HT-29 (cell line): ENCODE measurements around the gene BNC2. TPM values are rescaled to one million over a fixed set of nuclear protein-coding genes. Genes with fewer than 3 reads are reported as not detected.
"Not testable (repeated sequence)": the region's sequence is repeated elsewhere in the genome, so short reads cannot be mapped to it uniquely, and the experiment has no call there.

Experiments used
- DNase-seq: peaks from one replicate; pipeline ENCODE4 v3.0.0-alpha.2; 2015; ENCODE audit warnings: low spot score
- total RNA-seq: library from RNA; depleted of rRNA; stranded (reverse); fragments of >200 nt; shearing (Covaris generic); gene quantifications from 2 replicates; pipeline ENCODE4 v1.2.3, GENCODE V29; 2014

Gene BNC2
- total RNA-seq, 1 experiment from 2014 or later, result not detected

GRCh38 chr9:16510482-16510881 lies 360.0 kb downstream of the BNC2 start:
- DNase-seq, result no peak

DNA sequence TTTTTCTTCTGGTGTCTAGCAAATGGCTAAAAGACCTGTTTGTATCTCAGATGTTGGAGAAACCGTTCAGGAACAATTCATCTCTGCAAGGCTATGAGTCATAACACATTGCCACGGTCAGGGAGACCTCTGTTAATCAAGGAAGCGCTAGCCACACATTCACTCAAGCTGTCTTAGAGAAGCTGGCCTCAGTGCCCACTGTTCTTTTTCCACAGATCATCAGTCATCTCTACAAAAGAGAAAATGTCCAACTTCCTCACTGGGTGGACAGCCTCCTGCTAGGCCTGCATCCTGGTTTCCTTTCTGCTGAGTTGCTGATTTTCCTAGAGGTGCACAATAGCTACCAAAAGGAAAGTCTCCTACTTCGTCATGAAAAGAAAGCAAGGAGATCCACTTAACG lies 360.5 kb downstream of the BNC2 start:
- no peak for DNase-seq

GRCh38 chr9:16505199-16505598 lies 365.3 kb downstream of the BNC2 start:
- no peak for DNase-seq

DNA sequence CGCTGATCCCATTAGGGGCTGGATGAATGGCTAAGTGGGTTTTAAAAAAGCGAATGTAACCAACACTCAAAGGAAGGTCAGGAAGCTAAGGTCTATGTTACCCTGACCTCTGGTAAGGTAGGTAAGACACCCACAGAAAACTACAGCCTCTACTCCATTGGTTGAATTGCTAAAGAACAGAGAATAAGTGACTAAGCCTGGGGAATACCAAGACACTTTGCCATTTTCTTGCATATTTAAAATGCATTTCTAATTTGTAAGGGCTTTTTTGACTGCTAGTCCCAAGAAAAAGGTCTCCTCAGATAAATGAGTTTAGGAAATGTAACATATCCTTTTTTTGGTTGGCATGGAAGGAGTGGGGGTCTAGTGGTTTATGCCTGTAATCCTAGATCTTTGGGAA lies 368.7 kb downstream of the BNC2 start:
- no peak for DNase-seq

- DNase-seq, result no peak
Measured at GRCh38 chr9:16501141-16501540, 369.3 kb downstream of the BNC2 start.

DNA sequence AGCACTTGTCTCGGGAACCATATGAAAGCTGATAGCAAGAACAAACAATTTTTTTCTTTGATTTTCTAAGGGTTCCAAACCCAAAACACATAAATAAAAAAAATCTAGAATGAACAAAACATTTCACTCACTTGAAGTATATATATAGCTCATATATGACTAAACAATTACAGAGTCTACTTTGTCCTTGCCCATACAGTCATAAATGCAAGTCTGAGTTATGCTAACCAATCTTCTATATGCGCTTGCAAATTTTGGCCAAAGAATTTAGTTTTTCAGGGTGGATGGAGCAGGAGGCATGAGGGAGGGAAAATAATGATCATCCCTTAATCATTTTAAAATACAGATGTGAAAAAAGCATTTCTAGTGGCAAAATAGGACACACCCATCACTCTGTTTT lies 370.1 kb downstream of the BNC2 start:
- DNase-seq, result no peak

DNA sequence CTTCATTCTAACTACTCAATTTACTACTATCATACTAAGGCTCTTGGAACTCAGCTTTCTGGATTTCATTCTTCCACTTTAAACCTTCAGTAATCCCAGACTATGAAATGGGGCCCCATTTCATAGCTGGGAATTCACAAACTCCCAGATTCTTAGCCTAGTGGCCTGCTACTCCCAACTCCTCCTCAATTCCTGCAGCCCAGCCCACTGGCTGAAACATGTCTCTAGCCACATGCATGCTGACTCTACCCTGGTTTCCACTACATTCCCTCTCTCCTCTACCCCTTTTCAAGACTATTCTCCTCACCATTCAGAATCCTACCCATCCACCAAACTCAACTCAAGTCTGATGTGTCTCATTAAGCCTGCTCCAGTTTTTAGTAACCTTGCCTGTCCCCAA lies 370.6 kb downstream of the BNC2 start:
- DNase-seq, result no peak

GRCh38 chr9:16496908-16497307 lies 373.6 kb downstream of the BNC2 start:
- DNase-seq, result no peak

DNA sequence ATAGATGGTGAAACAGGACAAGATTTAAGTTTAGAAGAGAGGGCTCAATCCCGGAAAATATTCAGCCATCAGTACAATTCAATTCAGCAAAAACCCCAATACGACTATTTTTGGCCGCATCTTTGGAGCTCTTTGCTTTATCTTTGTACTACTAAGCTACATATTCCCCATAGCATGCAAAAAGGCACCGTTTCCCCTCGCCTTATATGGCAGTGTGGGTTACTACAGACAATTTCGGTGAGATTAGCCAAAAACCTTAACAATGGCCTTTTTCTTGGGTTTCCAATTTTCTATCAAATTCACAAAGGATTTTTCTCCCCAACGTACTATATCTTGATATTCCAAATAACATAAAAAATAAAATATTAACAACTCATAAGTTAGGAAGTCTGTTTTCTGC lies 382.6 kb downstream of the BNC2 start:
- DNase-seq, result no peak

GRCh38 chr9:16485575-16486321 lies 384.7 kb downstream of the BNC2 start:
- no peak for DNase-seq

DNA sequence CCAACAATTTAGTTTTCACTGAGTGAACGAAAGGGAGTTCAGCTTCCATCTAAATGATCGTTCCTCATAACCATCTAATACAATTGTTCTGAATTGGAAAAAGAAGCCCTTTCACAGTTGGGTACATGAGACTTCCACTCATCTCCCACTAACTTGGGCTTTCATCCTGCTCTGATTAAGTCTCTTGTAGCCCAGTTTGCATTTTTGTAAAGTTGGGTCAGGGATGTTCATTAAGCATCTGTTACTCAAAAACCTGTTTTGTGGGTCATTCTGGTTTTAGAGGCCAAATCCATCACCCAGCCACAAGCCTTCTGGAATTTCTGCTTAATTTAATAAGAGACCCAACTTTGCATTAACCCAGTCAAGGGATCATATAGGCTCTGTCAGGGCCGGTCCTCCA lies 385.3 kb downstream of the BNC2 start:
- DNase-seq, result no peak

GRCh38 chr9:16484744-16485143 lies 385.7 kb downstream of the BNC2 start:
- no peak for DNase-seq

GRCh38 chr9:16484180-16484579 lies 386.3 kb downstream of the BNC2 start:
- DNase-seq, result no peak

DNA sequence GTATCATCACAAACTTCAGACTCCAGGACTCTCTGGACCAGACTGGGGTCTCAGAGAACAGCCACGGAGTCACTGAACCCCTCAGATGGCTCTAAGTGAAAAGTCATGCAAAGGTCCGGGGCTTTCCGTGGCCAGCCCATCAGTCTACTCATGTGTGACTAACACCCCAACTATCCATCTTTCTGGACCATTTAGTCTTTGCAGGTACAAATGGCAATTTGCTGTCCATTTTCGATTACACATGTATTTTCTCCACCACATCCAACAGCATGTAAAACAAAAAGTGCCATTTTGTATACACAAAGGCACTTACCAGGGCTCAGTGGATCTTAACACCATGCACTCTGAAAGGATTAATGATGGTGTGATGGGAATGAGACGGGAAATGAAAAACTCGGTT lies 387.7 kb downstream of the BNC2 start:
- DNase-seq, result no peak

DNA sequence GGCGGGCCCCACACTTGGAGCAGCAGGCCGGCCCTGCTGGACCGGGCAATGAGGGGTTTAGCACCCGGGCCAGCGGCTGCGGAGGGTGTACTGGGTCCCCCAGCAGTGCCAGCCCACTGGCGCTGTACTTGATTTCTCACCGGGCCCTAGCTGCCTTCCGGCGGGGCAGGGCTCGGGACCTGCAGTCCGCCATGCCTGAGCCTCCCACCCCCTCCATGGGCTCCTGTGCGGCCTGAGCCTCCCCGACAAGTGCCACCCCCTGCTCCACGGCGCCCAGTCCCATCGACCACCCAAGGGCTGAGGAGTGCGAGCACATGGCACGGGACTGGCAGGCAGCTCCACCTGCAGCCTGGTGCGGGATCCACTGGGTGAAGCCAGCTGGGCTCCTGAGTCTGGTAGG lies 389.9 kb downstream of the BNC2 start:
- not testable (repeated sequence) for DNase-seq

DNA sequence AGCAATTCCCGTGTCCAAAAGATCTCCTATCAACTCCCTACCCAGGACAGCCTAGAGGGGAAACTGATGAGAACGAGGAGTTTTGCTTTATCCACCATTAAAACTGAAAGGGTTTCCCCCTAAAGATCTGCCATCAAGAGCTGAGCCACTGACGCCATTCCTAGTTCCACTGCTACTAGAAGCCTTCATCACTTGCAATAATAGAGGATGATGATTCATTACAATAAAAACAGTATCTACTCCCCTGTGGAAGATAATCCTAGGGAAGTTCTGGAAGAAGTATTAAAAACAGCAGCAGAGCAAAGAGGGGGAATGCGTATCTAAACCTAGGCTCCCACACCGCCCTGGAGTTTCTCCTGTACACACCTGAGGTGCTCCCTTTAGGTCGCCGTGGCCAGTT lies 394.5 kb downstream of the BNC2 start:
- DNase-seq, result no peak

DNA sequence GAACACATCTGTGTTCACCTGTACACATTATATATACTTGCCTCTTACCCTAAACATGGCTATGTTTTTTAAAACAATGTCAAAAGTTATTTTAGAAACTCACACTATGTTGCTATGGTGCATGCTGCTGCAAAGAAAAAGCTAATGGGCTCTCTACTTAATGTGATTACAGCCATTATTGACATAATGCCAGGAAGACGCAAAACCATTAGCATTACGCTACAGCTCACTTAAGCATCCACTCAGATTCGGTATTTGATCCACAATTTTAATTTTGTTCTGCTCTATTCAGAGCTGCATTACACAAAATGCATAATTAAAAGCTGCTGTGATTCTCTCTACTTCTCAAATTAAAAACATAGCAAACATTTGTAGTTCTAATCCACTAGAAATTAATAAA lies 395.2 kb downstream of the BNC2 start:
- no peak for DNase-seq

DNA sequence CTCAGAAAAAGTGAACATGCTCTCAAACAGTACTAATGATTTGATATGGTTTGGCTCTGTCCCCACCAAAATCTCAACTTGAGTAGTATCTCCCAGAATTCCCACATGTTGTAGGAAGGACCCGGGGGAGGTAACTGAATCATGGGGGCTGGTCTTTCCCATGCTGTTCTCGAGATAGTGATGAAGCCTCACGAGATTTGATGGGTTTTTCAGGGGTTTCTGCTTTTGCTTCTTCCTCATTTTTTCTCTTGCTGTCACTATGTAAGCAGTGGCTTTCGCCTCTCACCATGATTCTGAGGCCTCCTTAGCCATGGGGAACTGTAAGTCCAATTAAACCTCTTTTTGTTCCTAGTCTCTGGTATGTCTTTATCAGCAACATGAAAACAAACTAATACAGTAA lies 401.3 kb downstream of the BNC2 start:
- DNase-seq, result no peak

DNA sequence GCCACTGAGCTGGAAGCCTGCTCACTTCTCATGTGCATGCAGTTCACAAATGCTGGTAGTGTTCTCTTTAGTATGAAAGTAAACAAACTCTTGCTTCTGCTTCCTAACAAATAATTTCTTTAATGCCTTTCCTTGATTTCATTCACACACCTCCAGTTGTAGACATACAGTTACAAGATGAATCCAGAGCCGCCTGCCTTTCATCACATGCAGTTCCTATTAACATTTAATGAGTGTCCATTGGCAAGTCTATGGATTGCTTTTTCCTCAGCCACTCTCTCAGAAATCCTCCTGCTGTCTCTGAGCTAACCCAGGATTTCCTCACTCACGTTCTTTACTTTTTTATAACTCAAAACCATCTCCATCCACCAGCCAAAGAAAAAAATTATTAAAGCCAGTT lies 408.6 kb downstream of the BNC2 start:
- no peak for DNase-seq

DNA sequence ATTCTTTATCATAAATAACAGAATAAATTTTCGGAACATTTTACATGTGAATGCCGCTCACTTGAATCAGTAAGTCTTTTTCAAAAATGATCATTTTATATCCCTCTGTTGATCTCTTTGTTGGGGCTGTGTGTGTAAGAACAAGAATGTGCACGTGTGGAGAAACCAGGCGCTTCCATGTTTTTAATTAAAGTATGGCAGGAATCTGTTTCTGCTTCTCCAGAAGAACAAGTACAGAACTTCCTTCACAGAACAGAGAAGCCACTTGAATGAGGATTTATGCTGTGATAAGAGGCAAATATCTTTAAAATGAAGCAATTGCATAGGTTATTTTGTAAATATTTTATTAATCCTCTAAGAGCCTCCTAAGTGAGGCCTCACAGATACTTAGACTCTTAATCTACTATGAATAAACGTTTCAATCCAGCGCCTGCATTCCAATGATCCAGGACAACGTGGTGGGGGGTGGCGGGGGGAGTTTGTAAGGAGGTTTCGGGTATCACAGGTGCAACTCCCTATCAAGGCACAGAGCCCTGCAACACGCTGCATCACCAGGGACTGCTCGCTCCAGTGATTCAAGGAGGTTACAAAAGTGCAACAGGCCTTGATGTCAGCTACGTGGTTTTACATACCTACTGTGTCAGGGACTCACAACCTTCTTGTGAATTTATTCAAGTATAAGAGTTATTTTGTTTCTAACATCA lies 409.2 kb downstream of the BNC2 start:
- DNase-seq, result no peak

- no peak for DNase-seq
Measured at GRCh38 chr9:16460696-16461095, 409.8 kb downstream of the BNC2 start.

- no peak for DNase-seq
Measured at GRCh38 chr9:16459421-16460148, 410.9 kb downstream of the BNC2 start.
